Endothelial cell of umbilical vein (primary cell): ENCODE data around the gene EFCC1. TPM values are rescaled to one million over a fixed set of nuclear protein-coding genes. Genes with fewer than 3 reads are reported as not detected.

Experiments used
- BruUV-seq: library from RNA; stranded (reverse); fragments of 400-500 nt; replicated peaks from 2 replicates; lab custom pipeline; 2021; lab: Mats Ljungman, UMichigan
- CTCF ChIA-PET: fragments of 300-600, 350-600 bp; sonication (Branson Sonifier 250); formaldehyde crosslinking; loops from one replicate; lab custom pipeline; 2021; ENCODE audit warnings: antibody characterized with exemption, inconsistent platforms; lab: Charles Lee
- POLR2A ChIA-PET: fragments of 300-600, 350-600 bp; sonication (Branson Sonifier 250); formaldehyde crosslinking; loops from one replicate; lab custom pipeline; 2021; ENCODE audit warnings: antibody characterized with exemption, inconsistent platforms; lab: Charles Lee
- DNase-seq: peaks from one replicate; pipeline ENCODE4 v3.0.0-alpha.2; 2011; ENCODE audit warnings: low read depth, low spot score
- FAIRE-seq: peaks from 2 replicates; lab custom pipeline; 2011; peaks lifted over from hg19 to GRCh38; lab: Jason Lieb, UNC
- H2AFZ ChIP-seq: 2 replicates; pipeline ENCODE4 v1.6.0; 2012; ENCODE audit warnings: low read depth, low read length, control low read depth, inconsistent platforms
- H3K27ac ChIP-seq: 2 replicates; pipeline ENCODE4 v1.5.1; 2011; ENCODE audit warnings: low read depth, mild to moderate bottlenecking, control low read depth, low read length, moderate library complexity; ENCODE audit not compliant: insufficient read depth
- H3K27me3 ChIP-seq, 2 experiments: 2 replicates each; pipeline versions ENCODE4 v1.6.0 to v1.6.1; 2011; ENCODE audit warnings: low read length in 2 of 2, mixed read lengths in 1 of 2; ENCODE audit not compliant: control insufficient read depth in 2 of 2, insufficient read depth in 2 of 2
- H3K36me3 ChIP-seq, 2 experiments: 2 replicates in 1 of 2; 3 replicates in 1 of 2; pipeline ENCODE4 v1.5.1; 2011; ENCODE audit warnings: low read length in 2 of 2, mild to moderate bottlenecking in 1 of 2, moderate library complexity in 1 of 2; ENCODE audit not compliant: control insufficient read depth in 2 of 2, insufficient read depth in 2 of 2; ENCODE audit errors: extremely low read depth in 1 of 2
- H3K4me1 ChIP-seq: 3 replicates; pipeline ENCODE4 v1.5.1; 2011; ENCODE audit warnings: mild to moderate bottlenecking, low read length; ENCODE audit not compliant: control insufficient read depth, insufficient read depth; ENCODE audit errors: extremely low read depth
- H3K4me2 ChIP-seq: 2 replicates; pipeline ENCODE4 v1.6.1; 2011; ENCODE audit warnings: low read length, control low read depth, mixed read lengths; ENCODE audit not compliant: insufficient read depth
- H3K4me3 ChIP-seq, 3 experiments: fragments of 200-600 bp in 1 of 3; sonication (generic), shearing (Covaris generic) in 1 of 3; replicated peaks in 1 of 3; 2 replicates each; pipeline ENCODE4 v1.5.1; 2011 to 2016; ENCODE audit warnings: control low read depth in 3 of 3, low read length in 3 of 3, mild to moderate bottlenecking in 2 of 3, inconsistent platforms in 1 of 3, low read depth in 1 of 3, moderate library complexity in 1 of 3; ENCODE audit not compliant: insufficient read depth in 1 of 3
- H3K79me2 ChIP-seq: 2 replicates; pipeline ENCODE4 v1.6.0; 2012; ENCODE audit warnings: low read length, inconsistent platforms; ENCODE audit not compliant: control insufficient read depth, insufficient read depth
- H3K9ac ChIP-seq: replicated peaks from 2 replicates; pipeline ENCODE3; 2011; ENCODE audit warnings: low read length, control low read depth; ENCODE audit not compliant: insufficient read depth; ENCODE audit errors: extremely low read depth
- H3K9me1 ChIP-seq: replicated peaks from 3 replicates; pipeline ENCODE4 v1.6.0; 2011; ENCODE audit warnings: mild to moderate bottlenecking, low read length; ENCODE audit not compliant: control insufficient read depth, insufficient read depth; ENCODE audit errors: extremely low read depth
- H3K9me3 ChIP-seq: replicated peaks from 2 replicates; pipeline ENCODE4 v1.5.1; 2012; ENCODE audit warnings: low read length, inconsistent platforms; ENCODE audit not compliant: control insufficient read depth, insufficient read depth
- H4K20me1 ChIP-seq: replicated peaks from 2 replicates; pipeline ENCODE3; 2011; ENCODE audit warnings: mild to moderate bottlenecking, low read length; ENCODE audit not compliant: control insufficient read depth, insufficient read depth; ENCODE audit errors: extremely low read depth
- EZH2 ChIP-seq: IDR thresholded peaks from 2 replicates; pipeline ENCODE4 v1.6.1; 2012; ENCODE audit warnings: borderline replicate concordance, low read depth, mild to moderate bottlenecking, moderate library complexity, low read length, inconsistent platforms; ENCODE audit not compliant: severe bottlenecking
- FOS ChIP-seq: IDR thresholded peaks from 2 replicates; pipeline ENCODE4 v1.6.1; 2011; ENCODE audit warnings: mild to moderate bottlenecking, low read length, moderate library complexity, borderline replicate concordance; ENCODE audit not compliant: insufficient read depth
- GATA2 ChIP-seq: IDR thresholded peaks from 2 replicates; pipeline ENCODE4 v1.7.0; 2011; ENCODE audit warnings: low read depth, mild to moderate bottlenecking, moderate library complexity, mixed read lengths, low read length; ENCODE audit not compliant: insufficient read length, insufficient read depth
- JUN ChIP-seq: IDR thresholded peaks from 2 replicates; pipeline ENCODE4 v1.6.1; 2011; ENCODE audit warnings: borderline replicate concordance, low read depth; ENCODE audit not compliant: insufficient read length, insufficient read depth
- MYC ChIP-seq: IDR thresholded peaks from one replicate; pipeline ENCODE4 v1.6.1; 2011; ENCODE audit warnings: mild to moderate bottlenecking, low read depth, low read length
- POLR2A ChIP-seq: IDR thresholded peaks from 2 replicates; pipeline ENCODE4 v1.6.1; 2012; ENCODE audit warnings: low read depth, mild to moderate bottlenecking, control low read depth, low read length
- POLR2AphosphoS5 ChIP-seq: IDR thresholded peaks from 2 replicates; pipeline ENCODE4 v1.6.1; 2012; ENCODE audit warnings: low read depth, mild to moderate bottlenecking, control low read depth, low read length, moderate library complexity; ENCODE audit not compliant: insufficient read depth
- dilution Hi-C: fragments of 300-500 bp; cut with MboI; formaldehyde crosslinking; loops from one replicate; pipeline ENCODE4 v1.15.0; 2019; ENCODE audit warnings: low sequenced_read_pairs; ENCODE audit not compliant: extremely low pct_ligation_motif_present
- intact Hi-C: fragments of 100-400 bp; cut with micrococcal nuclease; formaldehyde crosslinking; loops from one replicate; pipeline ENCODE4 v1.10.0; 2022
- polyA plus RNA-seq, 4 experiments: library from polyadenylated mRNA; depleted of rRNA in 3 of 4; stranded (reverse) in 3 of 4; unstranded in 1 of 4; fragments of >200 nt; gene quantifications; 2 replicates each; pipeline versions ENCODE4 v1.2.1 to v1.2.3, GENCODE V29; 2011 to 2012; ENCODE audit warnings: missing spikeins in 1 of 4
- total RNA-seq: library from RNA; stranded (reverse); gene quantifications from 2 replicates; pipeline ENCODE4 v1.2.3, GENCODE V29; 2021
- TF ChIP-seq, protein P1 (sequence below), 2 donors: IDR thresholded peaks; 1 replicate in 1 of 2; 2 replicates in 1 of 2; pipeline ENCODE4 v1.5.1; 2011; ENCODE audit warnings: low read length in 2 of 2, mild to moderate bottlenecking in 2 of 2, moderate library complexity in 2 of 2, control low read depth in 1 of 2, inconsistent platforms in 1 of 2, low read depth in 1 of 2; ENCODE audit not compliant: insufficient read depth in 1 of 2; ENCODE audit errors: extremely low read depth in 1 of 2
- TF ChIP-seq, protein P2 (sequence below): IDR thresholded peaks from 2 replicates; pipeline ENCODE4 v1.6.1; 2011; ENCODE audit not compliant: insufficient read depth, insufficient read length

The EFCC1 gene
- total and polyA plus RNA-seq, 2 donors (not counting 3 experiments of a cell fraction or from before 2014, with no cell fraction given), result 0.73 to 1.3 TPM

DNA sequence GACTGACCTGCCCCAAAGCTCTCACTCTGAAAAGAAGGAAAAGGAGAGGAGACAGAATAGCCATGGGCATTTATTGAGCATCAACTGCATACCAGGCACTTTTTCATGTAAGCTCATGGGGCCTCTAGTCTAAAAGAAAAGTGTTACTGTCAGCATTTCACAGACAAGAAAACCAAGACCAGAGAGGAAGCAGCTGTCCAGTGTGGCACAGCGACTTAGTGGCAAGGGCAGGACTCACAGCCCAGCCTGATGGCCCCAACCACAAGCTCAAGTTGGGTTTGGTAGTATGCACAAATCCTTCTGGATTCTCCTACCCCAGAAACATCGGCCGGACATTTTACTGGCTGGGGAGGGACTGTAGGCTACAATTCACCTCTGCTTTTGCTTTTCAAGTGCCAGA is 5.8 kb downstream of the EFCC1 start:
- intact Hi-C loops (no loop called here), dilution Hi-C loops (no loop called here)
- H3K9me3 ChIP-seq, result no peaks in the 10 kb centered on the region
- TF ChIP-seq, protein P1, sequence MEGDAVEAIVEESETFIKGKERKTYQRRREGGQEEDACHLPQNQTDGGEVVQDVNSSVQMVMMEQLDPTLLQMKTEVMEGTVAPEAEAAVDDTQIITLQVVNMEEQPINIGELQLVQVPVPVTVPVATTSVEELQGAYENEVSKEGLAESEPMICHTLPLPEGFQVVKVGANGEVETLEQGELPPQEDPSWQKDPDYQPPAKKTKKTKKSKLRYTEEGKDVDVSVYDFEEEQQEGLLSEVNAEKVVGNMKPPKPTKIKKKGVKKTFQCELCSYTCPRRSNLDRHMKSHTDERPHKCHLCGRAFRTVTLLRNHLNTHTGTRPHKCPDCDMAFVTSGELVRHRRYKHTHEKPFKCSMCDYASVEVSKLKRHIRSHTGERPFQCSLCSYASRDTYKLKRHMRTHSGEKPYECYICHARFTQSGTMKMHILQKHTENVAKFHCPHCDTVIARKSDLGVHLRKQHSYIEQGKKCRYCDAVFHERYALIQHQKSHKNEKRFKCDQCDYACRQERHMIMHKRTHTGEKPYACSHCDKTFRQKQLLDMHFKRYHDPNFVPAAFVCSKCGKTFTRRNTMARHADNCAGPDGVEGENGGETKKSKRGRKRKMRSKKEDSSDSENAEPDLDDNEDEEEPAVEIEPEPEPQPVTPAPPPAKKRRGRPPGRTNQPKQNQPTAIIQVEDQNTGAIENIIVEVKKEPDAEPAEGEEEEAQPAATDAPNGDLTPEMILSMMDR (IDR thresholded peaks at IDR 0.05; ENCODE audit: extremely low read depth in 1 of 2, insufficient read depth in 1 of 2, low read depth in 1 of 2, low read length in 2 of 2), result no peak
- TF ChIP-seq, protein P2, sequence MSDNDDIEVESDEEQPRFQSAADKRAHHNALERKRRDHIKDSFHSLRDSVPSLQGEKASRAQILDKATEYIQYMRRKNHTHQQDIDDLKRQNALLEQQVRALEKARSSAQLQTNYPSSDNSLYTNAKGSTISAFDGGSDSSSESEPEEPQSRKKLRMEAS, result no peak
- no peak for TF ChIP-seq EZH2
- no peak for TF ChIP-seq MYC
- no peak for TF ChIP-seq POLR2AphosphoS5
- no peak for TF ChIP-seq POLR2A
- no peak for TF ChIP-seq FOS
- no peak for TF ChIP-seq JUN
- no peak for TF ChIP-seq GATA2
- H3K36me3 ChIP-seq, result no peaks in the 10 kb centered on the region
- POLR2A ChIA-PET, result interaction anchor here (0.6 kb wide), 1 partner anchor 143 kb away, joined by 8 read pairs; no protein-coding TSS in a partner anchor
- H4K20me1 ChIP-seq, result no peaks in the 10 kb centered on the region
- peaks cover 10% of the 10 kb centered on the region for H3K4me1 ChIP-seq
- CTCF ChIA-PET, result interaction anchor here (1.3 kb wide), 1 partner anchor 9 kb away, joined by 3 read pairs; no protein-coding TSS in a partner anchor
- no peak for FAIRE-seq
- no peaks in the 10 kb centered on the region for H3K9me1 ChIP-seq
- peaks cover 15 to 19% of the 10 kb centered on the region in 2 experiments for H3K27me3 ChIP-seq
- H3K9ac ChIP-seq, result no peak overlapping the region
- no peaks in the 10 kb centered on the region for H3K79me2 ChIP-seq
- no peak for DNase-seq
- H3K4me3 ChIP-seq, result no peak overlapping the region
- no TSS peak for BruUV-seq
- H3K27ac ChIP-seq, result no peak overlapping the region
- H3K4me2 ChIP-seq, result no peak overlapping the region
- H2AFZ ChIP-seq, result no peak overlapping the region
